HG02943 (cell line): Measurements from ENCODE around the gene DUOXA2.

Source experiments
- ATAC-seq: cut with Tn5 transposase; IDR thresholded peaks from one replicate; pipeline ENCODE4 v1.9.1; 2021; ENCODE audit warnings: mild to moderate bottlenecking, low read depth, moderate library complexity; ENCODE audit not compliant: unreplicated experiment

DUOXA2 gene

DNA sequence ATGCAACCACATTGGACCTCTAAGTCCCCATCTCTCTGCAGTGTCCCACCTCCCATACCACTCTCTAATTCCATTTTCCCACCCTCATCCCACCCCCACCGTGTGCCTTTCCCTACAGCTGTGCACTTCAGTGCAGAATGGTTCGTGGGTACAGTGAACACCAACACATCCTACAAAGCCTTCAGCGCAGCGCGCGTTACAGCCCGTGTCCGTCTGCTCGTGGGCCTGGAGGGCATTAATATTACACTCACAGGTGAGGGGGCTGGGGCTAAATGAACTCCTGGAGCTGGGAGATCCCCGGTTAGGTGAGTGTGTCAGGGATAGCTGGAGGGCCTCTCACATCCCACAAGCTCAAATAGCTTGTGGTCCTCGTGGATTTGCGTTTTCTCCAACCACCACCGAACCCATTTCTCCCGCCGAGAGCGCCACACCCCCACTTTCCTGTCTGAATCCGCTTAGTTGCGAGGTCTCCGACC lies 1.9 kb downstream of the DUOXA2 start:
- ATAC-seq: no peak

DNA sequence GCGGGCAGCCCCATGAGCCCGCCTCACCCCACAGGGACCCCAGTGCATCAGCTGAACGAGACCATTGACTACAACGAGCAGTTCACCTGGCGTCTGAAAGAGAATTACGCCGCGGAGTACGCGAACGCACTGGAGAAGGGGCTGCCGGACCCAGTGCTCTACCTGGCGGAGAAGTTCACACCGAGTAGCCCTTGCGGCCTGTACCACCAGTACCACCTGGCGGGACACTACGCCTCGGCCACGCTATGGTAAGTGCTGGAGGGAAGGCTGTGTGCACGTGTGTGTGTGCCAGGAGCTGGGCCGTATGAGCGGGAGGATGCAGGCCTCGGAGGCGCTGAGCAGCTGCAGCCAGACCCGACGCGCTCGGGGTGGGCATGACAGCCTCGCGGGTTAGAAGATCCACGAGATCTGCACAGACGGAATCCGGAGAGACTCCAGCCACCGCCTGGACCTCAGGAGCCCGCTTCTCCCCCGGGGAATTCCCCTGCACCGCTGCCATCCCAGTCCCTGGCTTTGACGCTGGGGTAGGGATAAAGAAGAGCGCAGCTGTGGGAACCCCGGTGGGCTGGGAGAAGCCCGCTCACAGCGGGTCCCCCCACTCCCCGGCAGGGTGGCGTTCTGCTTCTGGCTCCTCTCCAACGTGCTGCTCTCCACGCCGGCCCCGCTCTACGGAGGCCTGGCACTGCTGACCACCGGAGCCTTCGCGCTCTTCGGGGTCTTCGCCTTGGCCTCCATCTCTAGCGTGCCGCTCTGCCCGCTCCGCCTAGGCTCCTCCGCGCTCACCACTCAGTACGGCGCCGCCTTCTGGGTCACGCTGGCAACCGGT lies 2.6 kb downstream of the DUOXA2 start:
- ATAC-seq: no peak

DNA sequence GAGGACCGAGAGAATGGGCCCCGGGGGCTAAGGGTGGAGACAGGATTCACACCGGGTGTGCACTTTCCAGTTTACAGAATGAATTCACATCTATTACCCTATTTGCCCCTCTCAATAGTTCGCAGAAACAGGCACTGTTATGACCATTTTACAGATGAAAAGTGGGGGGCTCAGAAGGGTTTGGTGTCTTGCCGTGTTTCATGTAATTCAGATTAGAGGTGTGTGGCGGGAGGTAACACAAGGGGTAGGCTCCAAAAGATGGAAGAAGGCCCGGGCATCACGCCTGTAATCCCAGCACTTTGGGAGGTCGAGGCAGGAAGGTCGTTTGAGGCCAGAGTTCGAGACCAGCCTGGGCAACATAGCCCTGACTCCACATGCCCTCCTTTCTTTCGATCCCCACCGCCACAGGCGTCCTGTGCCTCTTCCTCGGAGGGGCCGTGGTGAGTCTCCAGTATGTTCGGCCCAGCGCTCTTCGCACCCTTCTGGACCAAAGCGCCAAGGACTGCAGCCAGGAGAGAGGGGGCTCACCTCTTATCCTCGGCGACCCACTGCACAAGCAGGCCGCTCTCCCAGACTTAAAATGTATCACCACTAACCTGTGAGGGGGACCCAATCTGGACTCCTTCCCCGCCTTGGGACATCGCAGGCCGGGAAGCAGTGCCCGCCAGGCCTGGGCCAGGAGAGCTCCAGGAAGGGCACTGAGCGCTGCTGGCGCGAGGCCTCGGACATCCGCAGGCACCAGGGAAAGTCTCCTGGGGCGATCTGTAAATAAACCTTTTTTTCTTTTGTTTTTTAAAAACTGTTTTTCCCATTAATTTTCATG lies 3.4 kb downstream of the DUOXA2 start:
- ATAC-seq: no peak

DNA sequence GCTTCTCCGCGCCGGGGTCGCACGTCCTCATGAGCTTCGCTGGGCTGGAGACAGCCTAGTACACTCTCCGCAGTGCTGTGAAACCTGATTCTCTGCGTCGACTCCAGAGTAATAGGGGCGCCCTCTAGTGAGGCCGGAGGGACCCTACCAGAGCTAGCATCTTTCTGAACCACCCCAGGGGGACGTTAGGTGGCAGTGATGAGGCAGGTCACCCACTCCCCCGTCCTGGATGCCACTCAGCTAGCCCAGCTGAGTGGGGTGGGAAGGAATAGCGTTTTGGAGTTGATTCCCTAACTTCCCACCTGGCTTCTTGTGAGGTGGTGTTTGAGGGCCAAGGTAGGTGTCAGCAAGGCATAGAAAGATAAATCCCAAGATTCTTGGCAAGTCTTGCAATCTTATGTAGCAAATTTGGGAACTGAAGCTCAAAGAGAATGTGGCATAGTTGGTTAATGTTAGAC lies 4.0 kb downstream of the DUOXA2 start:
- peak; percentile 85 for ATAC-seq

DNA sequence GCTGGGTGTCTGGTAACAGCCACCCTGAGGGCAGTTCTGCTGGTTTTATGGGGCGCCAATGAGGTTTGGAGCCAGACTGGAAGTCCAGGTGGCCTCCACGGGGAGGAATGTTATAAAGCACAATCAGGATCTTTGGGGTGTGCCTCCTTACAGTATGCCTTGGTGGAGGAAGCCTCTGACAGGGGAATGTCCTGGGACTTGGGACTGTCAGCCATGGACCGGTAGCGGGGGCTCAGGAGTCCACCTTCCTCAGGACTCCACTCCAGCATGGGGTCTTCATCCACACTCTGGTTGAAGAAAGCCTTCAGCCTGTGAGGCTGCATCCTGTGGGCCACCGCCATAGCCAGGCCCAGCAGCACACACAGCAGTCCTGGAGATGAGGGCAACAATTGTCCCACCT lies 4.9 kb downstream of the DUOXA2 start:
- ATAC-seq: no peak

DNA sequence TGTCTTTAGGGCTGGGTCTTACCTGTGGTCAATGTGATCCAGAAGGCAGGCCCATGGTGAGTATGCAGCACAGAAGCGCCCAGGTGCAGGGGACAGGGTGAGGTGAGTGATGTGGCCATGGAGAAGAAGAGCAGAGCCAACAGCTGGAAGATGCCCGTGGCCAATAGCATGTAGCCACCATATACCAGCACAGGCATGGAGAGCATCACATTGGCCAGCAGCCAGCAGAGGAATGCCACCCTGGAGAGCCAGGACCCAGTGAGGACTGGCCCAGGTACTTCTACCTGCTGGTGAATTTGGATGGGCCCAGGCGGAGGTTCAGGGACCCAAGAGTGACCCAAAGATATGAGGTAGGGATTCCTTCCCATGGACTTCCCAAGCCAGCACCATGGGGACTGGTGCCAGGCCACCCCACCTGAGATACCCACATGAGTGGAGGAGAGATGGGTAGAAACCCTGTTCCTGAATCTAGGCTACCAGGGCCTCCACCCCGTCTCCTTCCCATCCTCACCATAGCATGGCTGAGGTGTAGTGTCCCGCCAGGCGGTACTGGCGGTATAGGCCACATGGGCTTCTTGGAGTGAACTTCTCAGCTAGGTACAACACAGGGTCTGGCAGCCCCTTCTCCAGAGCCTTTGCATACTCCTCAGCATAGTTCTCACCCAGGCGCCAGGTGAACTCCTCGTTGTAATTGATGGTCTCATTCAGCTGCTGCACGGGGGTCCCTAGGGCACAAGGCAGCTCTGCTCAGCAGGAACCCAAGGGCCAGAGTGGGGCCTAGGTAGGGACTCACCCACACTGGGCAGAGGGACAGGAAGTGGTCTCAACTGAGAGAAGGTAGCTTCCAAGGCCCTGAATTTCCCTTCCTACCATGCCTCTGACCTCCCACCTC lies 6.2 kb downstream of the DUOXA2 start:
- no peak for ATAC-seq

DNA sequence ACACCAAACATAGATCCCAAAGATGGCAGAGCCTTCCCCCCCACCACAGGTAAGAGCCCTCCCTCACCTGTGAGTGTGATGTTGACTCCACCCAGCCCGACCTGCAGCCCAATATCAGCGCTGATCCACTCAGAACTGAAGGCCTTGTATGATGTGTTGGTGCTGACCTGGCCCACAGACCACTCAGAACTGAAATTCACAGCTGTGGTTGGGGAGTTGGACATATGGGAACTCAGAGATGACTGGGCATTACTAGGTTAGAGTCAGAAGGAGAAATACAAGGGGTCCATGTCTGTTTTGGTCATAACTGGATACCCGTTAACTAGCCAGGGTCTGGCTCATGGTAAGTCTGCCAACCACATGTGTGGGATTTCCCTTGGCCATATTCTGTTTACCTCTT lies 6.9 kb downstream of the DUOXA2 start:
- no peak for ATAC-seq

DNA sequence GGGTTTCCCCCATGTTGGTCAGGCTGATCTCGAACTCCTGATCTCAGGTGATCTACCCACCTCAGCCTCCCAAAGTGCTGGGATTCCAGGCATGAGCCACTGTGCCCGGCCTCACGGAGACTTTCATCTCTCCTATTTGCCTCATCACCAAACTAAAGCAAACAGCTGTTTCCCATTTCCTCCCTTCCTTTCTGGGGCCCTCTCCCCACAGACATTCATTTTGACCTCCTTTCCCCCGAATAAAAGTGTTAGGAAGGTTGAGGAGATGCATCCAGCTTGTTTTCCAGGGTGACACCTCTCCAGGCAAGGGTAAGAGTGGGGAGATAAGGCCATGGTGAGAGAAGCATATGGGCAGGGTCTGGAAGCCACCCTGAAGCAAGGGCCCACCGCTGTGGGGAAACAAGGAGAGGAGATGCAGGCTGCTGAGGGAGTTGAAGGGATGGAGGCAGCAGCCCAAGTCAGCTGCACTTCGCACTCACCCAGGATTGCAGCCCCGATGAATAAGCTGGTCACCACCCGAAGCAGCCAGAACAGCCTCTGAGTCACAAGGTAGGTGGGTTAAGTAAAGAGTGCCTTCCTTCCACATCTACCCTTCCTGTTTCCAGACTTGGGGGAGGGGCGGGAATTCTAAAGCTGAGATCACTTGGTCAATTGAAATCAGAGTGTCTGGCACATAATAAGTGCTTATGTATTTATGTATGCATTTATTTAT lies 7.7 kb downstream of the DUOXA2 start:
- ATAC-seq: no peak

DNA sequence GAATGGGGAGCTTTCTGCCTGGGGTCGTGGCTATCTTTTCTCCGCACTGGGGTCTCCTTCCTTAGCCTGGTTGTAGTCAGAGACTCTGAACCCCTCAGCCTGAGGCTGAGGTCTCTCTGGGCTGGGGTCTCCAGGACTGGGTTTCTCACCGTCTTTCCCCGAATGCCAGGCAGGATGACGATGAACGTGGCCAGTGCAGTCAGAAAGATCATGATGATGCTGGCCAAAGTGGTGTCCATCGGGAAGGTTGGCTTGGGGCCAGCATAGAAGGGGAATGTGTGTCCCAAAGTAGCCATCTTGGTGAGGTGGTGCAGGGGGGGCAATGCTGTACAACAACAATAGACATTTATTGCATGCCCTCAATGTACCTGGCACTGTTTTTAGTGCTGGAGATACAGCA lies 8.6 kb downstream of the DUOXA2 start:
- no peak for ATAC-seq

DNA sequence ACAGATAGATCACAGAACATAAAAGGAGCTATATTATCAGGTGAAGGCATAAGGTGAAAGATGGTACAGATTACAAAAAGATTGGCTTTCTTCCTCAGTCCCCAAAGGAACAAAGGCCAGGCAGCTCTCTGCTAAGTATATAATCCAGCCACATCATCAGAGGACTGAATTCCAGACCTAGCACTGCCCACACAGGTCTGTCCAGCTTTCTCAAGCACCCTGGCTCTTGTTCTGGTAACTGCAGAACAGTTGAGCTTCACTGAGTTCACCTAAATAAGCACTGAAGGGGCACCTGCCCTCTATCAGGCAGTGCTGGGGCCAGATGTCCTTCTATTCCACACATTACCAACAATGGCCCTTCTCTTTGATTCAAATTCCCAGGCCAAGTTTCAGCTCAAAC lies 9.3 kb downstream of the DUOXA2 start:
- ATAC-seq: no peak

DNA sequence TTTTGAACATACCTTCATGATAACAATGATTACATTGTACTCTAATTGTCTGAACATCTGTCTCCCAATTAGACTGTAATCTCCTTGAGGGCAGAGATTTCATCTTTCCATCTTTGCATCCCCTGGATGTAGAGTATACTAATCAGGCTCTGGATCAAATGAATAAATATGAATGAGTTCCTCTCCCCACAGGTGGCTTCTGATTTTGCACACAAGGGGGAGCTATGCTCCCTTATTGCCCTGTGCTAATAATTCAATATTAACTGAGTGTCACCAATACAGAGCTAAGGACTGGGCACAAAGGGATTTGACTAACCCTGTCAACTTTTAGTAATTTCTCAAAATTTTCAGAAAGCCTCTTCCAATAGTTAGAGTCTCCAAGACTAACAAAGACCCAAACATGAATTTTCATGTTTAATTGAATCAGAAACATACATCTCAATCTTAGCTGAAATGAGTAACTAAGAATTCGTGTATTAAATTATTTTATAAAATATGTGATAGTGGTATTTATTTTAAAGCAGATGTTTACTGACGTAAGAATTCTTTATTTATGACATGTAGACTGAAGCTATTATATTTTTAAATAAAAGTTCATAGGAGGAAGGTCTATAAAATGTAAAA lies 12.5 kb downstream of the DUOXA2 start:
- ATAC-seq: no peak

DNA sequence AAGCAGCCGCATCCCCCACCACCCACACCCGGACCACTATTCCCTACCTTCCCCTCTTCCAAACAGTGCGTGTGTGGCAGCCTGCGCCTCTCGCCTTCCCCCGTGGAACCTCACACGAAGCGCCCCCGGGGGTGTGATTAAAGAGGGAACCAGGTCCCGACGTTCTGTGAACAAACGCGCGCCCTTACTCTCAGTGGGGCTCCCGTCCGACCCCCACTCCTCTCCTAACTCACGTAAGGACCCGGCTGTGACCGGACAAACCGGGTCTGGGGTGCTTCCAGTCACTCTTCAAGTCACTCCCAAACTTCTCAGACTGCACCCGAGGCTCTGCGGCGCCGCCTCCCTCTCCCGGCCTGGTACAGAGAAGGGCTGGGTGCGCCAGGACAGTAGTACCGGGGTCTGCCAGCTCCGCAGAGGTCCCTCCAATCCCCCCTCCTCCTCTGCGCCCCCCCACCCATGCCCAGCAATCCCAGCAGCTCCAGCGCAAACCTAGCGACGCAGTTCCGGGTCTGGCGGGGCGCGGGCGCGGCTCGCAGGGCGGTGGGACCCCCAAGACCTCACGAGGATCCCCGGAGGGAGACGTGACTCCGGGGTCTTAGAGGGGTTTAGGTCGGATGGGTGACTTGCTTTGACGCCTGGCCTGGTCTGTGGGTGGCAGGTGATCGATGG lies 15.0 kb downstream of the DUOXA2 start:
- no peak for ATAC-seq

DNA sequence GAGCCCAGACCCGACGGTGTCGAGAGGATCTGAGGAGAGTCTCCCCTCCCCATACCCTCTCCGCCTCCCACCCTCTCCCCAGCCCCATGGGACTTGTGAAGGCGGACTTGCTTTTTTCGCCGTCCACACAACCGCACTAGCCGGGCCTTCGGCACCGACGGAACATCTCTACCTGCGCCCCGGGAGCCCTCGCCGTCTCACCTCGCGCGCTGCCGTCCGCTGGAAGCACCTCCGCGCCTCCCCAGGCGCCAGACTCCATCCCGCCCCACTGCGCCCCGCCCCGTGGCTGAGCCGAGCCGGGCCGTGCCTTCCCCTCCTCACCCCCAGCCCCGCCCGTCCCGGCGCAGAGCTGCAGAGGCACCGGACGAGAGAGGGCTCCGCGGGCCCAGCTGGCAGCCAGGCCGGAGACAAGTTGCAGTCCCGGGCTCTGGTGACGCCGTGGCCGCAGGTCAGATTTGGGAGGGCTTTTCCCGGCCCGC lies 15.6 kb downstream of the DUOXA2 start, which contains the start of the genes DUOX1 and DUOXA1:
Gene DUOX1 (plus strand): TSS at position 344 of the 479 bp plus-strand sequence. CDS start 1,973 bp downstream, outside the sequence.
Gene DUOXA1 (minus strand): TSS at position 229 of the 479 bp plus-strand sequence. CDS start 6,865 bp downstream, outside the sequence.
- no peak for ATAC-seq

DNA sequence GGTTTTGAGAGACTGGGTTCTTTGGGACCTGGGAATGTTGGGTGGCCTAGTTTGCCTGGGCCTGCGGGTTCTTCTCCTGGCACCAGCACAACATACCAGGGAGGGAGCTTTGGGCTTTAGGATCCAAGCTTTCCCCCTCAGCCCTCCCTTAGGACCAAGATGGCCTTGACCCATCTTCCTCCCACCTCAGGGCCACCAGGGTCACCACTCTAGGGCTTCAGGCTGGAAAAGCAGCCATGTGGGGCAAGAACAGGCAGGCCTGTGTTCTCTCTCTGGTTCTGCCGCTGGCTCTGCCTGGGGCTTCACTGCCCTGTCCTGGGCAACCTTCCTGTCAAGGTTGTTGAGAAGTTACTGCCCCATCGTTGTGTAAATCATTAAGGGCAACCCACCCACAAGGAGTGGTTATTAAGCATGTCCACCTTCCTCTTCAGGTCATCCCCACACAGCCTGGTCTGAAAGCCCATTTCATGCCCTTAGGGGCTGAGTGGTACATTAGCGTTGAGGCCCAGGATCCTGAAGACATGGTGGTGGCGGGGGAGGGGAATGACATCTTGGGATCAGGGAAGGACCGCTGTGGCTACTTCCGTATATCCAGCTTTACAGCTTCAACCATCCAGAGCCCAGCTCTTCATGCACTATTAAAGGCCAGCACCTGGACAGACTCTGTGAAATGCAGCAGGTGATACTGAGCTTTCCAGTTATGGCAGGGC lies 16.3 kb downstream of the DUOXA2 start:
- ATAC-seq: no peak

DNA sequence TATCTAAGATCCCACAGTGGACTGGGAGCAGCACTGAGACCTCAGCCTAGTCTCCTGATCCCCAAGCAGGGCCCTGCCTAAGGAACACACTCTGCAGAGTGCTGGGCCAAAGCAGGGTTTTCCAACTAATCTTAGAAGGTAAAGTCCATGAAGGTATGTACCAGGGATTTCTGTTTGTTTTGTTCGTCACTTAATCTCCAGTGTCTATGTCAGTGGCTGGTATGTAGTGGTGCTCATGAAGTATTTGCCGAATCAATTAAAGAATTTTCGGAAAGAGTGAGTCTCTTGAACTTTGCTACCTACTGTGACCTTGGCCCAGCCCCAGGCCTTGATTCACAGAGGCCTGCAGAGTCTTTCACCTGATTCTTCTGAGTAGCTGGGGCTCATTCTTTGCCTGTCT lies 17.4 kb downstream of the DUOXA2 start:
- no peak for ATAC-seq

DNA sequence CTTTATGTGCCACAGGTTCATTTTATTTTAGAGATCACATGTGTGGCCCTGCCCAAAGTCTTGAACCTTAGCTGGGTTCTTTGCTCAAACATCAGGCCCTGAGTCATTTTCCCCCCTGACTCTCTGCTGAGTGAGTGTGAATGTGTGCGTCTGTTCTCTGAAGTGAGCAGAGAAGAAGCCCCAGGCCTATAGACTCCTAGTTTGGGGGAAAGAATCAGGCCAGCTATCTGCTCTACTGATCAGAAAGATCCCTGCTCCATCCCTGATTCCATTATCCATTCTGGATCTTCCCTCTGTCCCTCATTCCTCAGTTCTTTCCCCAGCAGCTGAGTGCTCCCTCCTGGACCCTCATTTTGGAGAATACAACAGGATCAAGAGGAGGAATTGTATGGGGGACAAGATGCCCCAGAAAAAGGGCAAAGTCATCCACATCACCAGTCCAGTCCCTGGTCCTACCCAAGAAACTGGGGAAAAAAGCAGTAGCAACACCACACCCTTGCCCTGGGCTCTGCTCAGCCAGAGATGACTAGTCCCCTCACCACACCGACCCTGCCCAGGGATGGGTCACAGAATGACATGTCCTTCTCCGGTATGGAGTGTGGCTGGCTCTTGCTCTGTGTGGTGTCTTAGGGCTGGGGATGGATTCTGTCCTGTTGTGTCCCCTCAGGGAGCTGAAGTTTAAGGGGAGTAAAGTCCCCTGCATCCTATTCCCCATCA lies 18.9 kb downstream of the DUOXA2 start:
- no peak for ATAC-seq

DNA sequence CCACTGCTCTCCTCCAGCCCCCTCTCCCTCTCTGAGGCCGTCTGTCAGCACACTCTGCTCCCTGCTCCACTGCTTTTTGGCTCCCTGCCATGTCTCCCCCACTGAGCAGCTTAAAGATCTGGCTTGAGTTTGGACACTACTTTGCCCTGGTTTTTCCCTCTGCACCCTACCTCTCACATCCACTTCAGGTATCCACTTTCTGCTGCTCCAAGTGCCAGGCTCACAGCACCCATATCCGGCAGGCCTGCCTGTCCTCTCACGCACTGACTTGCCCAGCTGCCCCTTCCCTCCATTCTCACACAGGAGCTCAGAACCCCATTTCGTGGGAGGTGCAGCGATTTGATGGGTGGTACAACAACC lies 19.4 kb downstream of the DUOXA2 start:
- ATAC-seq: no peak
